Measurements from ENCODE around the gene KLHL40. TPM values are rescaled to one million over a fixed set of nuclear protein-coding genes. Genes with fewer than 3 reads are reported as not detected.
A peak's percentile ranks its signal among the peaks of the same experiment; 100 is the strongest.

KLHL40 gene
- total RNA-seq, 1 donor from 2014 or later, result 0.12 TPM

- H3K4me1 Mint-ChIP-seq (ENCODE audit: unreplicated experiment), result peaks cover 23% of the 10 kb centered on the region
- DNase-seq (ENCODE audit: extremely low spot score, unreplicated experiment), result no peak
- H3K9me3 Mint-ChIP-seq, result no peaks in the 10 kb centered on the region
- H3K4me3 Mint-ChIP-seq, result peak overlapping the region; percentile 38
- no peaks in the 10 kb centered on the region for H3K27me3 Mint-ChIP-seq
- H3K36me3 Mint-ChIP-seq, result peaks cover 12% of the 10 kb centered on the region
- peak overlapping the region; percentile 36 for H3K27ac Mint-ChIP-seq
- no peak for TF ChIP-seq CTCF (conservative IDR thresholded peaks at IDR 0.05)
Observed at GRCh38 chr3:42652251-42652610, 33.1 kb upstream of the KLHL40 start.

GRCh38 chr3:42652611-42653302 is 32.6 kb upstream of the KLHL40 start:
- H3K27me3 Mint-ChIP-seq, result no peaks in the 10 kb centered on the region
- H3K4me3 Mint-ChIP-seq, result peak overlapping the region; percentile 92
- peaks cover 23% of the 10 kb centered on the region for H3K4me1 Mint-ChIP-seq (ENCODE audit: unreplicated experiment)
- H3K27ac Mint-ChIP-seq, result peak overlapping the region; percentile 68
- H3K9me3 Mint-ChIP-seq, result no peaks in the 10 kb centered on the region
- DNase-seq (ENCODE audit: extremely low spot score, unreplicated experiment), result no peak
- TF ChIP-seq CTCF (conservative IDR thresholded peaks at IDR 0.05), result no peak
- H3K36me3 Mint-ChIP-seq, result peaks cover 10% of the 10 kb centered on the region

GRCh38 chr3:42653303-42653559 is 32.1 kb upstream of the KLHL40 start:
- H3K4me3 Mint-ChIP-seq, result peak overlapping the region; percentile 92
- H3K27me3 Mint-ChIP-seq, result no peaks in the 10 kb centered on the region
- no peak for DNase-seq (ENCODE audit: extremely low spot score, unreplicated experiment)
- TF ChIP-seq CTCF (conservative IDR thresholded peaks at IDR 0.05), result no peak
- no peaks in the 10 kb centered on the region for H3K9me3 Mint-ChIP-seq
- peak overlapping the region; percentile 68 for H3K27ac Mint-ChIP-seq
- H3K36me3 Mint-ChIP-seq, result peaks cover 6% of the 10 kb centered on the region
- H3K4me1 Mint-ChIP-seq (ENCODE audit: unreplicated experiment), result peaks cover 19% of the 10 kb centered on the region

GRCh38 chr3:42653560-42654330 is 31.6 kb upstream of the KLHL40 start, which contains the start of gene ZBTB47:
ZBTB47 (plus strand) TSS chr3:42653697; CDS start chr3:42658356, 4,659 bp downstream.
- H3K27ac Mint-ChIP-seq, result peak within 1 kb of the TSS; percentile 84
- H3K4me3 Mint-ChIP-seq, result peak within 1 kb of the TSS; percentile 92
- no peaks in the 10 kb centered on the region for H3K27me3 Mint-ChIP-seq
- TF ChIP-seq CTCF (conservative IDR thresholded peaks at IDR 0.05), result no peak
- no peak for DNase-seq (ENCODE audit: extremely low spot score, unreplicated experiment)
- no peaks in the 10 kb centered on the region for H3K9me3 Mint-ChIP-seq
- peaks cover 6% of the 10 kb centered on the region for H3K36me3 Mint-ChIP-seq
- peaks cover 19% of the 10 kb centered on the region for H3K4me1 Mint-ChIP-seq (ENCODE audit: unreplicated experiment)

- H3K27ac Mint-ChIP-seq, result no peak overlapping the region
- no peak for DNase-seq (ENCODE audit: extremely low spot score, unreplicated experiment)
- H3K4me3 Mint-ChIP-seq, result peak overlapping the region; percentile 68
- H3K4me1 Mint-ChIP-seq (ENCODE audit: unreplicated experiment), result peaks cover 19% of the 10 kb centered on the region
- no peaks in the 10 kb centered on the region for H3K9me3 Mint-ChIP-seq
- H3K27me3 Mint-ChIP-seq, result no peaks in the 10 kb centered on the region
- no peaks in the 10 kb centered on the region for H3K36me3 Mint-ChIP-seq
- TF ChIP-seq CTCF (conservative IDR thresholded peaks at IDR 0.05), result peak; percentile 16
Observed at GRCh38 chr3:42654331-42655201, 30.8 kb upstream of the KLHL40 start.

Data from type B pancreatic cell (in vitro differentiated cells).